ENCODE data around the gene ANKIB1.

DNA sequence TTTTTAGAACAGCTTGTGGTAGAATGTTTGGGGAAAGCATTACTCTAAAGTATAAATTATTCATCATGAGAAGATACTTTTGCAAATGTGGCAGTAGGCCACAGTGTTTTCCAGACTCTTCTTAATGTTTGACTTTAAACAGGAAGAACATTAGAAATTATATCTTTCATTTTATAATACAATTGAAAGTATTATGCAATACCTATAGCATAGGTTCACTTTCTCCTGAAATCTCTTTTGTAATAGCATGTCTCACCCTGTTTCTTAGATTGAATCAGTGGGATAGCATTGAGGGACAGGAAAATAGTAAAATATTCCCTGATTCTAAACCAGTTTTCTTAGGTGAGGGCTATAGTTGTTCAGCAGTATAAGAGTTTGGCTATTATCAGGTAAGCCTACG lies 23.1 kb downstream of the ANKIB1 start:
- TF ChIP-seq EZH2 (IDR thresholded peaks at IDR 0.05; ENCODE audit: borderline replicate concordance, low read depth, low read length, poor library complexity, severe bottlenecking) = no peak
- TF ChIP-seq, protein P1, sequence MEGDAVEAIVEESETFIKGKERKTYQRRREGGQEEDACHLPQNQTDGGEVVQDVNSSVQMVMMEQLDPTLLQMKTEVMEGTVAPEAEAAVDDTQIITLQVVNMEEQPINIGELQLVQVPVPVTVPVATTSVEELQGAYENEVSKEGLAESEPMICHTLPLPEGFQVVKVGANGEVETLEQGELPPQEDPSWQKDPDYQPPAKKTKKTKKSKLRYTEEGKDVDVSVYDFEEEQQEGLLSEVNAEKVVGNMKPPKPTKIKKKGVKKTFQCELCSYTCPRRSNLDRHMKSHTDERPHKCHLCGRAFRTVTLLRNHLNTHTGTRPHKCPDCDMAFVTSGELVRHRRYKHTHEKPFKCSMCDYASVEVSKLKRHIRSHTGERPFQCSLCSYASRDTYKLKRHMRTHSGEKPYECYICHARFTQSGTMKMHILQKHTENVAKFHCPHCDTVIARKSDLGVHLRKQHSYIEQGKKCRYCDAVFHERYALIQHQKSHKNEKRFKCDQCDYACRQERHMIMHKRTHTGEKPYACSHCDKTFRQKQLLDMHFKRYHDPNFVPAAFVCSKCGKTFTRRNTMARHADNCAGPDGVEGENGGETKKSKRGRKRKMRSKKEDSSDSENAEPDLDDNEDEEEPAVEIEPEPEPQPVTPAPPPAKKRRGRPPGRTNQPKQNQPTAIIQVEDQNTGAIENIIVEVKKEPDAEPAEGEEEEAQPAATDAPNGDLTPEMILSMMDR (conservative IDR thresholded peaks at IDR 0.05; ENCODE audit: low read depth, low read length) = no peak

All from A673 (cell line).